ENCODE data around the gene ZXDC.

Gene ZXDC

DNA sequence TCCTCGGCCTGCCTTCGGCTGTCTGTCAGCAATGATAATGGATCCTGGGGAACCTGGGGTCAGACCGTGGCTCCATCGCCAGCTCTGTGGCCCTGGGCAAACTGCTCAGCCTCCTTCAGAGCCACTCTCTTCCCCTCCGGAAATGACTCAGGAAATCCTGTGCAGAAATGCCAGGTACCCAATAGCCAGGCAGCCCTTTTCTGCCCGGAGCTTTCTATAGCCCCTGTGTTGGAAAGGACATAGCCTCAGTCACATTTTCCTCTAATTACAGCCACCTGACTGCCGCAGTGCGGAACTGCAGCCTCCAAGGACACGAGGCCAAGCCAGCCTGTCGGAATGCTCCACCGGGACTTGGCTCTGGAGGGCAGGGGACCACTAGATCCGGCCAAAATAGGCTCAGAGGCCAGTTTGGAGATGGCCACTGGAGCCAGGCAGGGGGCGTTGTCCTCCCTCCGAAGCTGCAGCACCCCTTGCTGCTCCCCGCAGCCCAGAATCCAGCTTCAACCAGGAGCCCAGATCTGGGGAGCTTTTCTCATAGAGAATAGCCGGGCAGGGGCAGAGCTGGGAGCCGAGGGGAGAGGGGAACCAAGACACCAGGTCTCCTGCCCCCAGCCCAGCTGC, 11.6 kb upstream of the ZXDC start:
- TF ChIP-seq POLR2AphosphoS5 (IDR thresholded peaks at IDR 0.05; ENCODE audit: low read depth, low read length) (no peak), POLR2A (IDR thresholded peaks at IDR 0.05; ENCODE audit: low read depth, low read length) (no peak), TAF1 (IDR thresholded peaks at IDR 0.05; ENCODE audit: borderline replicate concordance, low read depth, low read length) (no peak)
- FAIRE-seq (no peak), DNase-seq (ENCODE audit: insufficient read length) (no peak)

GRCh38 chr3:126486360-126486847, 10.7 kb upstream of the ZXDC start:
- FAIRE-seq (no peak), DNase-seq (ENCODE audit: insufficient read length) (no peak)
- TF ChIP-seq POLR2AphosphoS5 (IDR thresholded peaks at IDR 0.05; ENCODE audit: low read depth, low read length): no peak
- TF ChIP-seq POLR2A (IDR thresholded peaks at IDR 0.05; ENCODE audit: low read depth, low read length): no peak
- TF ChIP-seq TAF1 (IDR thresholded peaks at IDR 0.05; ENCODE audit: borderline replicate concordance, low read depth, low read length): no peak

DNA sequence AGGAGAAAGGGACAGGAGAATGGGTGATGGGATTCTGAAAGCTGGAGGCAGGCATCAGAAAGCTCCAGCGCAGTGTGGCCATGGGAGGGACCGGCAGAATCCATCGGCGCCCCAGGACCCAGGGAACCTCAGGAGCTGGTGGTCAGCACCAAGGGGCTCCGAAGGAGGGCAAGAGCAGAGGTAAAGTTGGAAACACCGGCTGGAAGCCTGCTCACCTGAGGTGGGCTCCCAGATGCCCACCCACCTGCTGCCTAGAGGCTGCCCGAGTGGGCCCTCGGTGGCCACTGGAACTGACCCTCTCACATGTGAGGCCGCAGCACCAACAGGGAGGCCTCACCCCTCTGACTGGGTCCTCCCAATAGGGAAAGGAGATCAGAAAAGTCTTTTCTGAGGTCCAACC, 10.3 kb upstream of the ZXDC start:
- DNase-seq (ENCODE audit: insufficient read length): no peak
- FAIRE-seq: no peak
- TF ChIP-seq TAF1 (IDR thresholded peaks at IDR 0.05; ENCODE audit: borderline replicate concordance, low read depth, low read length) (no peak), POLR2AphosphoS5 (IDR thresholded peaks at IDR 0.05; ENCODE audit: low read depth, low read length) (no peak), POLR2A (IDR thresholded peaks at IDR 0.05; ENCODE audit: low read depth, low read length) (no peak)

- no peak for DNase-seq (ENCODE audit: insufficient read length)
- FAIRE-seq: no peak
- no peak for TF ChIP-seq TAF1 (IDR thresholded peaks at IDR 0.05; ENCODE audit: borderline replicate concordance, low read depth, low read length)
- no peak for TF ChIP-seq POLR2AphosphoS5 (IDR thresholded peaks at IDR 0.05; ENCODE audit: low read depth, low read length)
- no peak for TF ChIP-seq POLR2A (IDR thresholded peaks at IDR 0.05; ENCODE audit: low read depth, low read length)
Observed at GRCh38 chr3:126485176-126485897, 9.6 kb upstream of the ZXDC start.

- DNase-seq (ENCODE audit: insufficient read length) (no peak), FAIRE-seq (no peak)
- no peak for TF ChIP-seq POLR2AphosphoS5 (IDR thresholded peaks at IDR 0.05; ENCODE audit: low read depth, low read length)
- TF ChIP-seq TAF1 (IDR thresholded peaks at IDR 0.05; ENCODE audit: borderline replicate concordance, low read depth, low read length): no peak
- TF ChIP-seq POLR2A (IDR thresholded peaks at IDR 0.05; ENCODE audit: low read depth, low read length): no peak
Observed at GRCh38 chr3:126484662-126485061, 9.0 kb upstream of the ZXDC start.

GRCh38 chr3:126484148-126484547, 8.5 kb upstream of the ZXDC start:
- TF ChIP-seq TAF1 (IDR thresholded peaks at IDR 0.05; ENCODE audit: borderline replicate concordance, low read depth, low read length): no peak
- no peak for TF ChIP-seq POLR2A (IDR thresholded peaks at IDR 0.05; ENCODE audit: low read depth, low read length)
- TF ChIP-seq POLR2AphosphoS5 (IDR thresholded peaks at IDR 0.05; ENCODE audit: low read depth, low read length): no peak
- DNase-seq (ENCODE audit: insufficient read length) (no peak), FAIRE-seq (no peak)

DNA sequence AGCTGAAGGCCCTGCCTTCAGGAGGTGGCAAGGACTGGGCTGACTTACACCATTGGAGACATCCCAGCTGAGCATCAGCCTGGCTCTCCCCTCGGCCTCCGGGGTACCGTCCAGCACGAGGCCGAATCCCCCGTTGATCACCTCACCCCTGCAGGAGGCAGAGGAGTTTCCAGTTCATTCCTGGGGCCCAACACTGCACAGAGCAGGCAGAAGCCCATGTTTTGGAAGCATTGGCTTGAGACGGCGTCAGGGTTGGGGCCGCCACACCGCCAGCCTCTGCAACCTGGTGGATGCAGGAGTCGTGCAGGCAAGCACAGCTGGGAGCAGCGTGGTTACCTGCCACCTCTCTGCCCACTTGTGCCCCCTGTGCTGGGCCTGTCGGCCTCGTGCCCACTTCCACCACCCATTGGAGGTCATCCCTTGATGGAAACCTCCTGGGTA, 7.7 kb upstream of the ZXDC start:
- no peak for TF ChIP-seq TAF1 (IDR thresholded peaks at IDR 0.05; ENCODE audit: borderline replicate concordance, low read depth, low read length)
- no peak for TF ChIP-seq POLR2AphosphoS5 (IDR thresholded peaks at IDR 0.05; ENCODE audit: low read depth, low read length)
- no peak for TF ChIP-seq POLR2A (IDR thresholded peaks at IDR 0.05; ENCODE audit: low read depth, low read length)
- no peak for FAIRE-seq

DNA sequence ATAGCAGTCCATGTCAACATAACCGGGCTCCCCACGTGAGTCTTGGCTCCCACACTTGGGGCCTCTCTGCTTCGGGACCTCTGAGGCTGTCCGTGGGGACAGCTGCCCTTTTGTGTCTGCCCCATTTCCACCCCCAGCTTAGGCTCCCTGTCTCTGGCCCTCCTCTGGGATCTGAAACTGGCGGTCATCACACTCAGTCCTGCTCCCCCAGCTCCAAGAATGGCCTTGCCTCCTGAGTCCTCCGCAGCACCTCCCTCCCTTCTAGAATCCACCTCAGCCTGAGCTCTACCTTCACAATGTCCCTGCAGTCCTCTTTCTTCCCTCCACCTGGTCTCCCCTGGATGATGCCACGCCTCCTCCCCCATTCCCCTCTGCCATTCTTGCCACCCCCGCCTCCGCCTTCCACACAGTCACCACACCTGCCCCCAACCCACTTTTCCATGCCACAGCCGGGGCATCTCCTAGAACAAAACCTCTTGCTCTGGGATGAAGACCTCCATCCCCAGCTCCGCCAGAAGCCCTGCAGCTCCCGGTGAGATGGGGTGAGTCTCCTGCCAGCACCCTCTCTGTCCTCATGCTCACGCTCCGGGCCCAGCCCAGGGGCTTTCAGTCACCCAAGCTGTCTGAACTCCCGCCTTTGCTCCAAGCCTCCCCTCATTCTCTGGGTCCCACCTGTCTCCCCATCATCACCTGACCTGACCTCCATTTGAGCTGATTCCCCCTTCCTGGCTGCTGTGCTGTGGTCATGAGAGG, 7.0 kb upstream of the ZXDC start:
- no peak for FAIRE-seq
- TF ChIP-seq POLR2AphosphoS5 (IDR thresholded peaks at IDR 0.05; ENCODE audit: low read depth, low read length) (no peak), POLR2A (IDR thresholded peaks at IDR 0.05; ENCODE audit: low read depth, low read length) (no peak), TAF1 (IDR thresholded peaks at IDR 0.05; ENCODE audit: borderline replicate concordance, low read depth, low read length) (no peak)
- DNase-seq (ENCODE audit: insufficient read length): no peak

More for the DNA sequence above, 7.7 kb upstream of the ZXDC start:
- DNase-seq (ENCODE audit: insufficient read length): no peak

GRCh38 chr3:126481808-126482502, 6.3 kb upstream of the ZXDC start:
- DNase-seq (ENCODE audit: insufficient read length) (no peak), FAIRE-seq (no peak)
- no peak for TF ChIP-seq POLR2AphosphoS5 (IDR thresholded peaks at IDR 0.05; ENCODE audit: low read depth, low read length)
- no peak for TF ChIP-seq POLR2A (IDR thresholded peaks at IDR 0.05; ENCODE audit: low read depth, low read length)
- TF ChIP-seq TAF1 (IDR thresholded peaks at IDR 0.05; ENCODE audit: borderline replicate concordance, low read depth, low read length): no peak

GRCh38 chr3:126480861-126481260, 5.2 kb upstream of the ZXDC start:
- TF ChIP-seq TAF1 (IDR thresholded peaks at IDR 0.05; ENCODE audit: borderline replicate concordance, low read depth, low read length) (no peak), POLR2AphosphoS5 (IDR thresholded peaks at IDR 0.05; ENCODE audit: low read depth, low read length) (no peak), POLR2A (IDR thresholded peaks at IDR 0.05; ENCODE audit: low read depth, low read length) (no peak)
- FAIRE-seq: no peak
- no peak for DNase-seq (ENCODE audit: insufficient read length)

DNA sequence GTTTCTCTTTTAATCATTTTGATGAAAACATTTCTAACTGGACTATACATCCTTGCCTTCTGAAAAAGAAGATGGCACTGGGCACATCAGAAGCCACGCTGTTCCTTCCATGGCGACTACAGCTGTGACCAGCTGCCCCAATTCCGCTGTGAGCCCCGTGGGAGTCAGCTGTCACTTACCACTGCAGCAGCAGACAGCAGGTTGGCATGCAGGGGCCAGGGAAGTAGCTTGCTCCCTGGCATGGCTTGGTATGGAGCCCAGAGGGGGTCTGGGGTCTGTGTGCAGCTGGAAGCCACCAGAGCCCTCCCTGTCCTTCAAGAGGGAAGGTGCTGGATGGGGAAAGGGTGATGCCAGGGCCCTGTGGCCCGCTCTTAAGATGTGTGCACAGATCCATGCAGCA, 4.5 kb upstream of the ZXDC start:
- FAIRE-seq: no peak
- no peak for DNase-seq (ENCODE audit: insufficient read length)
- TF ChIP-seq POLR2A (IDR thresholded peaks at IDR 0.05; ENCODE audit: low read depth, low read length) (no peak), POLR2AphosphoS5 (IDR thresholded peaks at IDR 0.05; ENCODE audit: low read depth, low read length) (no peak), TAF1 (IDR thresholded peaks at IDR 0.05; ENCODE audit: borderline replicate concordance, low read depth, low read length) (no peak)

Data from GM12892 (cell line).